ENCODE results near the gene CACNB2. TPM values are rescaled to one million over a fixed set of nuclear protein-coding genes. Genes with fewer than 3 reads are reported as not detected.

The CACNB2 gene
- total and polyA plus RNA-seq, 5 donors: 13.1 to 51.1 (median 41.0) TPM

GRCh38 chr10:18545621-18546305, 405.5 kb downstream of the CACNB2 start:
- intact Hi-C loops (cut with DNase I): no loop called here
- Histone ChIP-seq H3K4me3 (ENCODE audit: low read length) (no peak overlapping the region), H3K4me1 (ENCODE audit: control insufficient read depth, insufficient read depth, low read length) (no peaks in the 10 kb centered on the region), H3K27ac (ENCODE audit: low read length) (no peak overlapping the region), H3K27me3 (ENCODE audit: control insufficient read depth, insufficient read depth) (no peaks in the 10 kb centered on the region), H3K9me3 (ENCODE audit: control insufficient read depth, low read length) (no peaks in the 10 kb centered on the region)
- ATAC-seq (no peak), DNase-seq (no peak)
- 85% methylated on average over 7 of the region's 7 CpGs for WGBS

DNA sequence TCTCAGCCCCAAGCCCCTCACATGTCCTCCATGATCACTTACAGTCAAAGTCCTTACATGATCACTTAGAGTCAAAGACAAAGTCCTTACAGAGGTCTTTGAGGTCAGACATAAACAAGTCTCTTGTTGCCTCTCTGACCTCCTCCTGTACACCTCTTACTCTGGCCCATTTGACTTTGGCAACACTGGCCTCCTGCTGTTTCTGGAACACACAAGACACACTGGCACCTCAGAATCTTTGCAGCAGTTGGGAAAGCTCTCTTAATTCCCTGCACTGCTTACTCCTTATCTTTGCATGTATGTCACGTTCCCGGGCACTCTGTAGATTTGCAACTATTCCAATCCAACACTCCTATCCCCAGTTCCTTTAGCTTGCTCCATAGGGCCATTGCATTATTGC, 408.9 kb downstream of the CACNB2 start:
- H3K27me3 ChIP-seq (ENCODE audit: control insufficient read depth, insufficient read depth): no peaks in the 10 kb centered on the region
- WGBS: 75% methylated on average over 2 of the region's 2 CpGs
- no peaks in the 10 kb centered on the region for H3K4me1 ChIP-seq (ENCODE audit: control insufficient read depth, insufficient read depth, low read length)
- DNase-seq: no peak
- ATAC-seq: peak in 1 of 2 donors; percentile 28
- no peak overlapping the region for H3K27ac ChIP-seq (ENCODE audit: low read length)
- intact Hi-C loops (cut with DNase I): no loop called here
- no peak overlapping the region for H3K4me3 ChIP-seq (ENCODE audit: low read length)
- no peaks in the 10 kb centered on the region for H3K9me3 ChIP-seq (ENCODE audit: control insufficient read depth, low read length)

- Histone ChIP-seq H3K27ac (ENCODE audit: low read length) (no peak overlapping the region), H3K9me3 (ENCODE audit: control insufficient read depth, low read length) (no peaks in the 10 kb centered on the region), H3K4me1 (ENCODE audit: control insufficient read depth, insufficient read depth, low read length) (no peaks in the 10 kb centered on the region), H3K4me3 (ENCODE audit: low read length) (no peak overlapping the region), H3K27me3 (ENCODE audit: control insufficient read depth, insufficient read depth) (no peaks in the 10 kb centered on the region)
- ATAC-seq (peak in 1 of 2 donors; percentile 48), DNase-seq (no peak)
- 79% methylated on average over 2 of the region's 2 CpGs for WGBS
- intact Hi-C loops (cut with DNase I): no loop called here
These were observed 411.2 kb downstream of the CACNB2 start for GRCh38 chr10:18551473-18551872.

- intact Hi-C loops (cut with DNase I): no loop called here
- Histone ChIP-seq H3K4me1 (ENCODE audit: control insufficient read depth, insufficient read depth, low read length) (no peaks in the 10 kb centered on the region), H3K27me3 (ENCODE audit: control insufficient read depth, insufficient read depth) (no peaks in the 10 kb centered on the region), H3K4me3 (ENCODE audit: low read length) (no peak overlapping the region), H3K9me3 (ENCODE audit: control insufficient read depth, low read length) (no peaks in the 10 kb centered on the region), H3K27ac (ENCODE audit: low read length) (no peak overlapping the region)
- DNase-seq: no peak
- 98% methylated on average over 3 of the region's 3 CpGs for WGBS
- no peak for ATAC-seq
These were observed 414.3 kb downstream of the CACNB2 start for GRCh38 chr10:18554479-18554878.

DNA sequence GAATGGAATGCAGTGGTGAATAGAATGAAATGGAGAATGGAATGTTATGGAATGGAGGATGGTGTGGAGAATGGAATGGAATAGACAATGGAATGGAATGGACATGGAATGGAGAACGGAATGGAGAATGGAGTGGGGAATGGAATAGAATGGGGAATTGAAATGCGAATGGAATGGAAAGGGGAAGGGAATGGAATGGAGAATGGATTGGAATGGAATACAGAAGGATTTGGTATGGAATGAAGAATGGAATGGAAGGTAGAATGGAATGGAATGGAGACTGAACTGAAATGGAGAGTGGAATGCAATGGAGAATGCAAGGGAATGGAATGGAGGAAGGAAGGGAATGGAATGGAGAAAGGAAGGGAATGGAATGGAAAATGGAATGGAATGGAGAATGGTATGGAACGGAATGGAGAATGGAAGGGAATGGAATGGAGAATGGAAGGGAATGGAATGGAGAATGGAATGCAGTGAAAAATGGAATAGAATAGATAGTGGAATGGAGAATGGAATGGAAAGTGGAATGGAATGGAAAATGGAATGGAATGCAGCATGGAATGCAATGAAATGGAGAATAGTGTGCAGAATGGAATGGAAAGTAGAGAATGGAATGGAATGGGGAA, 416.4 kb downstream of the CACNB2 start:
- H3K27ac ChIP-seq (ENCODE audit: low read length): no peak overlapping the region
- ATAC-seq (no peak), DNase-seq (no peak)
- no peak overlapping the region for H3K4me3 ChIP-seq (ENCODE audit: low read length)
- intact Hi-C loops (cut with DNase I): no loop called here
- 97% methylated on average over 3 of the region's 3 CpGs for WGBS
- H3K27me3 ChIP-seq (ENCODE audit: control insufficient read depth, insufficient read depth): no peaks in the 10 kb centered on the region
- no peaks in the 10 kb centered on the region for H3K9me3 ChIP-seq (ENCODE audit: control insufficient read depth, low read length)
- H3K4me1 ChIP-seq (ENCODE audit: control insufficient read depth, insufficient read depth, low read length): no peaks in the 10 kb centered on the region

DNA sequence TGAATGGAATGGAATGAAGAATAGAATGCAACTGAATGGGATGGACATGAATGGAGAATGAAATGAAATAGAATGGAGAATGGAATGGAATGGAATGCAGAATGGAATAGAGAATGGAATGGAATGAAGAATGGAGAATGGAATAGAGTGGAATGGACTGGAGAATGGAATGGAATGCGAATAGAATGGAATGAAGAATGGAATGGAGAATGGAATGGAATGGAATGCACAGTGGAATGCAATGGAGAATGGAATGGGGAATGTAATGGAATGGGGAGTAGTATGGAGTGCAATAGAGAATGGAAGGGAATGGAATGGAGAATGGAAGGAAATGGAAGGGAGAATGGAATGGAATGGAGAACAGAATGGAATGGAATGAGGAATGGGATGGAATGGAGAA, 417.7 kb downstream of the CACNB2 start:
- no peak overlapping the region for H3K4me3 ChIP-seq (ENCODE audit: low read length)
- no peak for ATAC-seq
- no peak for DNase-seq
- H3K4me1 ChIP-seq (ENCODE audit: control insufficient read depth, insufficient read depth, low read length): no peaks in the 10 kb centered on the region
- intact Hi-C loops (cut with DNase I): no loop called here
- H3K27ac ChIP-seq (ENCODE audit: low read length): no peak overlapping the region
- H3K27me3 ChIP-seq (ENCODE audit: control insufficient read depth, insufficient read depth): no peaks in the 10 kb centered on the region
- H3K9me3 ChIP-seq (ENCODE audit: control insufficient read depth, low read length): no peaks in the 10 kb centered on the region
- 99% methylated on average over 1 of the region's 1 CpG for WGBS

DNA sequence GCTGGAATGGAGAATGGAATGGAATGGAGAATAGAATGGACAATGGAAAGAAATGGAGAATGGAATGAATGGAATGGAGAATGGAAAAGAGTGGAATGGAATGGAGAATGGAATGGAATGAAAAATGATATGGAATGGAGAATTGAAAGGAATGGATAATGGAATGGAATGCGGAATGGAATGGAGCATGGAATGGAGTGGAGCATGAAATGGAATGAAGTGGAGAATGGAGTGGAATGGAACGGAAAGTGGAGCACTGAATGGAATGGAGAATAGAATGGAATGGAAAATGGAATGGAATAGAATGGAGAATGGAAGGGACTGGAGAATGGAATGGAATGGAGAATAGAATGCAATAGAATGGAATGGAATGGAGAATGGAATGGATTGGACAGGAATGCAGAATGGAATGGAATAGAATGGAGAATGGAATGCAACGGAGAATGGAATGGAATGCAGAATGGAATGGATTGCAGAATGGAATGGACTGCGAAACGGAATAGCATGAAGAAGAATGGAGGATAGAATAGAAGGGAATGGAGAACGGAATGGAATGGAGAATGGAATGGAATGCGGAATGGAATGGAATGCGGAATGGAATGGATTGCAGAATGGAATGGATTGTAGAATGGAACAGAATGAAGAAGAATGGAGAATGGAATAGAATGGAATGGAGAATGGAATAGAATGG, 421.8 kb downstream of the CACNB2 start:
- Histone ChIP-seq H3K27ac (ENCODE audit: low read length) (no peak overlapping the region), H3K4me1 (ENCODE audit: control insufficient read depth, insufficient read depth, low read length) (no peaks in the 10 kb centered on the region), H3K4me3 (ENCODE audit: low read length) (no peak overlapping the region), H3K9me3 (ENCODE audit: control insufficient read depth, low read length) (no peaks in the 10 kb centered on the region), H3K27me3 (ENCODE audit: control insufficient read depth, insufficient read depth) (no peaks in the 10 kb centered on the region)
- no peak for DNase-seq
- ATAC-seq: no peak
- WGBS: 97% methylated on average over 8 of the region's 8 CpGs
- intact Hi-C loops (cut with DNase I): no loop called here

DNA sequence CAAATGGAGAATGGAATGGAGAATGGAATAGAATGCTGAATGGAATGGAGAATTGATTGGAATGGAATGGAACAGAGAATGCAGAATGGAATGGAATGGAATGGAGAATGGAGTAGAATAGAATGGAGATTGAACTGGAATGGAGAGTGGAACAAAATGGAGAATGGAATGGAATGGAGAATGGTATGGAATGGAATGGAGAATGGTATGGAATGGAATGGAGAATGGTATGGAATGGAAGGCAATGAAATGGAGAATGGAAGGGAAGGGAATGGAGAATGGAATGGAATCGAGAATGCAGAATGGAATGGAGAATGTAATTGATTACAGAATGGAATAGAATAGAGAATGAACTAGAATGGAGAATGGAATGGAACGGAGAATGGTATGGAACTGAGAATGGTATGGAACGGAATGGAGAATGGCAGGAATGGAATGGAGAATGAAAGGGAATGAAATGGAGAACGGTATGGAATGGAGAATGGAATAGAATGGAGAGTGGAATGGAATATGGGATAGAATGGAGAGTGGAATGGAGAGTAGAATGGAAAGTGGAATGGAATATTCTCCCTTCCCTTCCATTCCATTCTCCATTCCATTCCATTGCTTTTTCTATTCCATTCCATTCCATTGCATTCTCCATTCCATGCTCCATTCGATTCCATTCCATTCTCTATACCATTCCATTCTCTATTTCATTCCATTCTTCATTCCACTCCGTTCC, 422.9 kb downstream of the CACNB2 start:
- no peak overlapping the region for H3K4me3 ChIP-seq (ENCODE audit: low read length)
- intact Hi-C loops (cut with DNase I): no loop called here
- no peak for DNase-seq
- no peak for ATAC-seq
- H3K27me3 ChIP-seq (ENCODE audit: control insufficient read depth, insufficient read depth): no peaks in the 10 kb centered on the region
- no peak overlapping the region for H3K27ac ChIP-seq (ENCODE audit: low read length)
- no peaks in the 10 kb centered on the region for H3K4me1 ChIP-seq (ENCODE audit: control insufficient read depth, insufficient read depth, low read length)
- H3K9me3 ChIP-seq (ENCODE audit: control insufficient read depth, low read length): no peaks in the 10 kb centered on the region
- 99% methylated on average over 6 of the region's 6 CpGs for WGBS

GRCh38 chr10:18565006-18565405, 424.8 kb downstream of the CACNB2 start:
- DNase-seq: no peak
- Histone ChIP-seq H3K4me1 (ENCODE audit: control insufficient read depth, insufficient read depth, low read length) (no peaks in the 10 kb centered on the region), H3K9me3 (ENCODE audit: control insufficient read depth, low read length) (no peaks in the 10 kb centered on the region), H3K27ac (ENCODE audit: low read length) (no peak overlapping the region), H3K4me3 (ENCODE audit: low read length) (no peak overlapping the region), H3K27me3 (ENCODE audit: control insufficient read depth, insufficient read depth) (no peaks in the 10 kb centered on the region)
- intact Hi-C loops (cut with DNase I): no loop called here
- 97% methylated on average over 5 of the region's 5 CpGs for WGBS
- no peak for ATAC-seq

GRCh38 chr10:18566177-18566576, 426.0 kb downstream of the CACNB2 start:
- H3K4me1 ChIP-seq (ENCODE audit: control insufficient read depth, insufficient read depth, low read length): no peaks in the 10 kb centered on the region
- no peak for ATAC-seq
- H3K27me3 ChIP-seq (ENCODE audit: control insufficient read depth, insufficient read depth): no peaks in the 10 kb centered on the region
- H3K27ac ChIP-seq (ENCODE audit: low read length): no peak overlapping the region
- no peak overlapping the region for H3K4me3 ChIP-seq (ENCODE audit: low read length)
- WGBS: 98% methylated on average over 4 of the region's 4 CpGs
- H3K9me3 ChIP-seq (ENCODE audit: control insufficient read depth, low read length): no peaks in the 10 kb centered on the region
- no peak for DNase-seq
- intact Hi-C loops (cut with DNase I): no loop called here

- Histone ChIP-seq H3K27me3 (ENCODE audit: control insufficient read depth, insufficient read depth) (no peaks in the 10 kb centered on the region), H3K27ac (ENCODE audit: low read length) (no peak overlapping the region), H3K4me3 (ENCODE audit: low read length) (no peak overlapping the region), H3K4me1 (ENCODE audit: control insufficient read depth, insufficient read depth, low read length) (no peaks in the 10 kb centered on the region), H3K9me3 (ENCODE audit: control insufficient read depth, low read length) (no peaks in the 10 kb centered on the region)
- 98% methylated on average over 3 of the region's 3 CpGs for WGBS
- DNase-seq: no peak
- intact Hi-C loops (cut with DNase I): no loop called here
- no peak for ATAC-seq
These were observed 427.2 kb downstream of the CACNB2 start for GRCh38 chr10:18567343-18567856.
